ENCODE results near the gene RHOT2.

The RHOT2 gene

GRCh38 chr16:633336-634050, 34.4 kb upstream of the RHOT2 start:
- no peak for TF ChIP-seq CTCF (IDR thresholded peaks at IDR 0.05; ENCODE audit: insufficient read depth, low read depth, low read length, missing control alignments)
- no peak for DNase-seq (ENCODE audit: low read depth)
- no peak overlapping the region for H3K4me3 ChIP-seq (ENCODE audit: low read depth, low read length)

GRCh38 chr16:634051-634670, 33.8 kb upstream of the RHOT2 start:
- DNase-seq (ENCODE audit: low read depth): no peak
- no peak overlapping the region for H3K4me3 ChIP-seq (ENCODE audit: low read depth, low read length)
- TF ChIP-seq CTCF (IDR thresholded peaks at IDR 0.05; ENCODE audit: insufficient read depth, low read depth, low read length, missing control alignments): no peak

GRCh38 chr16:634996-635395, 32.9 kb upstream of the RHOT2 start:
- no peak for TF ChIP-seq CTCF (IDR thresholded peaks at IDR 0.05; ENCODE audit: insufficient read depth, low read depth, low read length, missing control alignments)
- DNase-seq (ENCODE audit: low read depth): no peak
- peak overlapping the region; percentile 69 for H3K4me3 ChIP-seq (ENCODE audit: low read depth, low read length)

- peak overlapping the region; percentile 69 for H3K4me3 ChIP-seq (ENCODE audit: low read depth, low read length)
- no peak for TF ChIP-seq CTCF (IDR thresholded peaks at IDR 0.05; ENCODE audit: insufficient read depth, low read depth, low read length, missing control alignments)
- no peak for DNase-seq (ENCODE audit: low read depth)
Measured at GRCh38 chr16:635573-636205, 32.2 kb upstream of the RHOT2 start.

- DNase-seq (ENCODE audit: low read depth): peak; percentile 97
- peak within 1 kb of the TSS; percentile 69 for H3K4me3 ChIP-seq (ENCODE audit: low read depth, low read length)
- TF ChIP-seq CTCF (IDR thresholded peaks at IDR 0.05; ENCODE audit: insufficient read depth, low read depth, low read length, missing control alignments): no peak
Measured at GRCh38 chr16:636206-637080, 31.5 kb upstream of the RHOT2 start, which contains the start of gene METTL26. Gene METTL26, minus strand, starts transcription at chr16:636305. Its CDS starts 15 bp downstream, at chr16:636290.
